PC-3 (cell line): ENCODE data around the gene TSPAN32. TPM values are rescaled to one million over a fixed set of nuclear protein-coding genes. Genes with fewer than 3 reads are reported as not detected.

Experiments used
- ATAC-seq: fragments of 200-7000 bp; cut with Tn5 transposase; 2 replicates; pipeline ENCODE4 v1.9.1; 2020; ENCODE audit warnings: mild to moderate bottlenecking, moderate library complexity
- Bru-seq: library from RNA; stranded (reverse); fragments of 400-500 nt; gene quantifications from one replicate; lab custom pipeline; 2021; lab: Mats Ljungman, UMichigan
- BruChase-seq, 2 experiments: library from RNA; stranded (reverse); fragments of 400-500 nt; gene quantifications; one replicate each; lab custom pipeline; 2021; lab: Mats Ljungman, UMichigan
- BruUV-seq: library from RNA; stranded (reverse); fragments of 400-500 nt; replicated peaks from 2 replicates; lab custom pipeline; 2021; lab: Mats Ljungman, UMichigan
- CTCF ChIA-PET: fragments of 300-600 bp; sonication (Branson Sonifier 250); formaldehyde crosslinking; loops from one replicate; lab custom pipeline; 2022; ENCODE audit warnings: antibody characterized with exemption; lab: Charles Lee
- POLR2A ChIA-PET: fragments of 300-600 bp; sonication (Branson Sonifier 250); formaldehyde crosslinking; loops from one replicate; lab custom pipeline; 2022; ENCODE audit warnings: antibody characterized with exemption; ENCODE audit not compliant: unreplicated experiment; lab: Charles Lee
- DNase-seq: peaks from one replicate; pipeline ENCODE4 v3.0.0-alpha.2; 2015
- H2AFZ ChIP-seq: fragments of 300-600 bp; sonication (generic); 2 replicates; pipeline ENCODE4 v1.6.0; 2016; ENCODE audit warnings: antibody characterized with exemption, low read length
- H3F3A ChIP-seq: fragments of 300-600 bp; sonication (generic); one replicate; pipeline ENCODE4 v1.6.0; 2017; ENCODE audit warnings: antibody characterized with exemption, low read length, control low read depth, mild to moderate bottlenecking; ENCODE audit not compliant: unreplicated experiment
- H3K27ac ChIP-seq: fragments of 300-600 bp; sonication (generic); 2 replicates; pipeline ENCODE4 v1.5.1; 2016; ENCODE audit warnings: mild to moderate bottlenecking, low read length
- H3K27me3 ChIP-seq: fragments of 300-600 bp; sonication (generic); 2 replicates; pipeline ENCODE4 v1.6.1; 2016; ENCODE audit warnings: low read length, mixed read lengths
- H3K36me3 ChIP-seq: fragments of 300-600 bp; sonication (generic); 2 replicates; pipeline ENCODE4 v1.6.1; 2016; ENCODE audit warnings: low read depth, mixed run types, low read length, mixed read lengths
- H3K4me1 ChIP-seq: fragments of 300-600 bp; sonication (generic); 2 replicates; pipeline ENCODE4 v1.5.1; 2016; ENCODE audit warnings: low read length; ENCODE audit not compliant: insufficient read depth
- H3K4me2 ChIP-seq: fragments of 300-600 bp; sonication (generic); 2 replicates; pipeline ENCODE4 v1.6.0; 2016; ENCODE audit warnings: low read length
- H3K4me3 ChIP-seq: fragments of 300-600 bp; sonication (generic); 2 replicates; pipeline ENCODE4 v1.5.1; 2016; ENCODE audit warnings: mild to moderate bottlenecking, low read length, mixed read lengths
- H3K79me2 ChIP-seq: fragments of 300-600 bp; sonication (generic); 2 replicates; pipeline ENCODE4 v1.6.1; 2017; ENCODE audit warnings: low read length, mixed read lengths
- H3K9ac ChIP-seq: fragments of 300-600 bp; sonication (generic); 2 replicates; pipeline ENCODE4 v1.6.0; 2016; ENCODE audit warnings: mild to moderate bottlenecking, low read length
- H3K9me2 ChIP-seq: fragments of 300-600 bp; sonication (generic); replicated peaks from 2 replicates; pipeline ENCODE4 v1.6.1; 2016; ENCODE audit warnings: mixed run types, low read length, mixed read lengths
- H3K9me3 ChIP-seq: fragments of 300-600 bp; sonication (generic); 2 replicates; pipeline ENCODE4 v1.6.1; 2016; ENCODE audit warnings: low read length, mixed read lengths
- H4K20me1 ChIP-seq: fragments of 300-600 bp; sonication (generic); 2 replicates; pipeline ENCODE4 v1.6.1; 2016; ENCODE audit warnings: low read length, mixed read lengths
- CTCF ChIP-seq: fragments of 300-600 bp; sonication (generic); conservative IDR thresholded peaks from 2 replicates; pipeline ENCODE4 v1.5.1; 2017; ENCODE audit warnings: antibody characterized with exemption, low read depth, mild to moderate bottlenecking, low read length
- EZH2 ChIP-seq: fragments of 300-600 bp; sonication (generic); IDR thresholded peaks from one replicate; pipeline ENCODE4 v1.6.1; 2017; ENCODE audit warnings: antibody characterized with exemption, mild to moderate bottlenecking, low read length; ENCODE audit not compliant: unreplicated experiment
- EZH2phosphoT487 ChIP-seq: fragments of 300-600 bp; sonication (generic); IDR thresholded peaks from 2 replicates; pipeline ENCODE4 v1.6.1; 2018; ENCODE audit warnings: mild to moderate bottlenecking, antibody characterized with exemption, low read length, borderline replicate concordance
- intact Hi-C: fragments of 100-400 bp; cut with micrococcal nuclease; formaldehyde crosslinking; loops from 2 replicates; pipeline ENCODE4 v1.9.0; 2023
- long read RNA-seq: library from polyadenylated mRNA; unstranded; transcript quantifications from one replicate; pipeline ENCODE4 v2.0.0, GENCODE V29; 2021; ENCODE audit not compliant: unreplicated experiment
- total RNA-seq: library from RNA; depleted of rRNA; stranded (reverse); fragments of >200 nt; gene quantifications from 2 replicates; pipeline ENCODE4 v1.2.3, GENCODE V29; 2014; rRNA removed

The TSPAN32 gene
- total RNA-seq (not detected in 2 replicates), Bru-seq, nascent RNA (not detected), BruChase-seq, experiment 1, labeled RNA remaining after a 6-hour chase (not detected), BruChase-seq, experiment 2, labeled RNA remaining after a 2-hour chase (not detected)
- long read RNA-seq, result 0 reads

- Histone ChIP-seq H2AFZ (no peak within 1 kb of the TSS), H4K20me1 (no peaks in the 10 kb centered on the region), H3F3A (no peaks in the 10 kb centered on the region), H3K79me2 (no peaks in the 10 kb centered on the region), H3K9ac (no peak within 1 kb of the TSS), H3K4me3 (no peak within 1 kb of the TSS), H3K9me3 (no peaks in the 10 kb centered on the region), H3K4me2 (no peak within 1 kb of the TSS), H3K4me1 (no peaks in the 10 kb centered on the region), H3K27ac (no peak within 1 kb of the TSS), H3K9me2 (no peaks in the 10 kb centered on the region), H3K27me3 (no peaks in the 10 kb centered on the region), H3K36me3 (no peaks in the 10 kb centered on the region)
- intact Hi-C loops, result no loop called here
- POLR2A ChIA-PET, result interaction anchor here (0.6 kb wide), 1 partner anchor 76 kb away, joined by 3 read pairs; no protein-coding TSS in a partner anchor
- TF ChIP-seq CTCF, result no peak
- no peak for TF ChIP-seq EZH2phosphoT487
- TF ChIP-seq EZH2, result no peak
- CTCF ChIA-PET, result interaction anchor here (0.6 kb wide), 1 partner anchor 76 kb away, joined by 9 read pairs; no protein-coding TSS in a partner anchor
- ATAC-seq, result no peak
- DNase-seq, result peak; percentile 9
- no TSS peak for BruUV-seq
Observed at GRCh38 chr11:2301631-2302305, at the start of gene TSPAN32, which contains the start of gene C11orf21. Gene TSPAN32, plus strand, starts transcription at chr11:2302013. Its CDS starts 137 bp downstream, at chr11:2302150. Gene C11orf21, minus strand, starts transcription at chr11:2301918. Its CDS starts 110 bp downstream, at chr11:2301808.

GRCh38 chr11:2252018-2252417, 49.8 kb upstream of the TSPAN32 start:
- Histone ChIP-seq H4K20me1 (no peaks in the 10 kb centered on the region), H3K9ac (no peak overlapping the region), H3K4me1 (peaks cover 11% of the 10 kb centered on the region), H3K9me3 (no peaks in the 10 kb centered on the region), H2AFZ (no peak overlapping the region), H3K9me2 (no peaks in the 10 kb centered on the region), H3K27me3 (no peaks in the 10 kb centered on the region), H3K4me2 (no peak overlapping the region), H3F3A (no peaks in the 10 kb centered on the region), H3K27ac (no peak overlapping the region), H3K4me3 (no peak overlapping the region), H3K79me2 (no peaks in the 10 kb centered on the region), H3K36me3 (no peaks in the 10 kb centered on the region)
- ATAC-seq (no peak), DNase-seq (no peak)
- BruUV-seq, result no TSS peak
- POLR2A ChIA-PET, result no interaction called here
- intact Hi-C loops, result no loop called here
- CTCF ChIA-PET, result no interaction called here
- no peak for TF ChIP-seq CTCF
- TF ChIP-seq EZH2, result no peak
- TF ChIP-seq EZH2phosphoT487, result no peak
